ENCODE results near the gene HOXA13. TPM values are rescaled to one million over a fixed set of nuclear protein-coding genes. Genes with fewer than 3 reads are reported as not detected.

The HOXA13 gene
- total and polyA plus RNA-seq, 4 donors: 0.02 TPM; not detected in 3

- H3K9ac ChIP-seq (ENCODE audit: low read depth in 1 of 2, low read length in 2 of 2): no peak overlapping the region
- no peak overlapping the region for H3K4me3 ChIP-seq (ENCODE audit: low read depth in 1 of 3, low read length in 3 of 3)
- no peak overlapping the region for H3K27ac ChIP-seq (ENCODE audit: low read depth in 1 of 2, low read length in 2 of 2)
- no peak for DNase-seq (ENCODE audit: low spot score)
- peaks cover 13 to 46% (median 33%) of the 10 kb centered on the region in 4 donors for H3K27me3 ChIP-seq (ENCODE audit: control insufficient read depth in 4 of 4, insufficient read depth in 4 of 4, low read length in 3 of 4)
- H3K36me3 ChIP-seq (ENCODE audit: control insufficient read depth in 4 of 4, insufficient read depth in 3 of 4, low read depth in 1 of 4, low read length in 3 of 4): no peaks in the 10 kb centered on the region
- WGBS: 6% methylated on average over 24 of the region's 24 CpGs
- peaks cover 6 to 27% (median 17%) of the 10 kb centered on the region in 4 donors for H3K4me1 ChIP-seq (ENCODE audit: control insufficient read depth in 4 of 4, insufficient read depth in 4 of 4, low read length in 3 of 4)
- no peak for TF ChIP-seq YY1 (IDR thresholded peaks at IDR 0.05)
- TF ChIP-seq HNF4A (conservative IDR thresholded peaks at IDR 0.05): no peak
- peaks cover 0 to 4% (median 0%) of the 10 kb centered on the region in 4 donors for H3K9me3 ChIP-seq (ENCODE audit: control insufficient read depth in 4 of 4, low read length in 3 of 4)
Observed at GRCh38 chr7:27185854-27186667, 13.8 kb downstream of the HOXA13 start.

DNA sequence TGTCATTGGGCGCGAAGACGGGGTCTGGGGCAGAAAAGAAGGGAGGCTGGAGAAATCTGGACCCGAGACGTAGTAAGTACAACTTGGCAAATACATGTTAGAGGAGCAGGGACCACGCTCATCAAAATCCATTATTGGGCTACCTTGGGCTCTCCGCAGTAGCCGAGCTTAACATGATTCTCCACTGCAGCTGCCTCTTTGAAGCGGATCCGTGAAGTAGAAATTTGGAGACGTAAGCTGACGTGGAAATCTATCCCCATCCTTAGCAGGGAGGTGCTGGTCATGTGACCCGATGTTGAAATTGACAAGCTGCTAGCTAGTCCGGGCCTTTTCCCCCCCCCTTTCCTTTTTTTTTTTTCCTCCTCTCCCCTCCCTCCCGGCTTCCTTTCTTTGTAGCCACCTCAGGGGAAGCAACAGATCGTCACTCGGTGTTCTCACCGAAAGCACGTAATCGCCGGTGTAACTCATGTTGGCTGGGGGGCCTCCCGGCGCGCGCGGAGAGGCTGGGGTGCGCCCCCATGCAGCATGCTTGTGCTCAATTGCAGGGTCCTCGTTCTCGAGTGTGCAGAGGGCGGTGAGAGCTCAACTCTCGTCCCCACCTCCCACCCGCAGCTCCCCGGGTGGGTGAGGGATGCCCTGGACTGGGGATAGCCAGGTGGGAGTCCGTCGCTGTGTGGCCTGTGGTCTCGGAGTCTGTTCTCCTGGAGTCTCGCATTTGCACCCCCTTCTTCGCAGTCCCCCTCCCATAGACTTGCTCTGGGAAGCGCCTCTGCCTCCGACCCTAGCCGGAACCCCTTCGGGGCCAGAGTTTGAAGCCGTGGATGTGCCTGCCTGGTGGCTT is 14.7 kb downstream of the HOXA13 start, which contains the start of gene HOXA11:
Gene HOXA11, minus strand, starts transcription at position 220 of the 841 bp plus-strand sequence. Its CDS starts 88 bp downstream, at position 132.
- H3K27ac ChIP-seq (ENCODE audit: low read depth in 1 of 2, low read length in 2 of 2): no peak within 1 kb of the TSS
- TF ChIP-seq FOXA1 (IDR thresholded peaks at IDR 0.05) (no peak), RAD21 (IDR thresholded peaks at IDR 0.05) (no peak), NR2F2 (IDR thresholded peaks at IDR 0.05) (no peak), CTCF (IDR thresholded peaks at IDR 0.05; ENCODE audit: low read depth, low read length, missing input control) (no peak), GABPA (IDR thresholded peaks at IDR 0.05 in 1 of 2, conservative IDR thresholded peaks at IDR 0.05 in 1 of 2) (no peak), HNF4G (IDR thresholded peaks at IDR 0.05) (no peak), FOXA2 (IDR thresholded peaks at IDR 0.05) (no peak), TAF1 (conservative IDR thresholded peaks at IDR 0.05) (no peak), HNF4A (conservative IDR thresholded peaks at IDR 0.05) (no peak), JUND (IDR thresholded peaks at IDR 0.05) (no peak), RXRA (IDR thresholded peaks at IDR 0.05) (no peak), SP1 (IDR thresholded peaks at IDR 0.05) (no peak), YY1 (IDR thresholded peaks at IDR 0.05) (no peak), MAX (IDR thresholded peaks at IDR 0.05) (no peak), EGR1 (IDR thresholded peaks at IDR 0.05; ENCODE audit: low read depth in 2 of 2) (no peak)
- TF ChIP-seq, protein P1, sequence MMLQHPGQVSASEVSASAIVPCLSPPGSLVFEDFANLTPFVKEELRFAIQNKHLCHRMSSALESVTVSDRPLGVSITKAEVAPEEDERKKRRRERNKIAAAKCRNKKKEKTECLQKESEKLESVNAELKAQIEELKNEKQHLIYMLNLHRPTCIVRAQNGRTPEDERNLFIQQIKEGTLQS (IDR thresholded peaks at IDR 0.05): no peak
- TF ChIP-seq, protein P2, sequence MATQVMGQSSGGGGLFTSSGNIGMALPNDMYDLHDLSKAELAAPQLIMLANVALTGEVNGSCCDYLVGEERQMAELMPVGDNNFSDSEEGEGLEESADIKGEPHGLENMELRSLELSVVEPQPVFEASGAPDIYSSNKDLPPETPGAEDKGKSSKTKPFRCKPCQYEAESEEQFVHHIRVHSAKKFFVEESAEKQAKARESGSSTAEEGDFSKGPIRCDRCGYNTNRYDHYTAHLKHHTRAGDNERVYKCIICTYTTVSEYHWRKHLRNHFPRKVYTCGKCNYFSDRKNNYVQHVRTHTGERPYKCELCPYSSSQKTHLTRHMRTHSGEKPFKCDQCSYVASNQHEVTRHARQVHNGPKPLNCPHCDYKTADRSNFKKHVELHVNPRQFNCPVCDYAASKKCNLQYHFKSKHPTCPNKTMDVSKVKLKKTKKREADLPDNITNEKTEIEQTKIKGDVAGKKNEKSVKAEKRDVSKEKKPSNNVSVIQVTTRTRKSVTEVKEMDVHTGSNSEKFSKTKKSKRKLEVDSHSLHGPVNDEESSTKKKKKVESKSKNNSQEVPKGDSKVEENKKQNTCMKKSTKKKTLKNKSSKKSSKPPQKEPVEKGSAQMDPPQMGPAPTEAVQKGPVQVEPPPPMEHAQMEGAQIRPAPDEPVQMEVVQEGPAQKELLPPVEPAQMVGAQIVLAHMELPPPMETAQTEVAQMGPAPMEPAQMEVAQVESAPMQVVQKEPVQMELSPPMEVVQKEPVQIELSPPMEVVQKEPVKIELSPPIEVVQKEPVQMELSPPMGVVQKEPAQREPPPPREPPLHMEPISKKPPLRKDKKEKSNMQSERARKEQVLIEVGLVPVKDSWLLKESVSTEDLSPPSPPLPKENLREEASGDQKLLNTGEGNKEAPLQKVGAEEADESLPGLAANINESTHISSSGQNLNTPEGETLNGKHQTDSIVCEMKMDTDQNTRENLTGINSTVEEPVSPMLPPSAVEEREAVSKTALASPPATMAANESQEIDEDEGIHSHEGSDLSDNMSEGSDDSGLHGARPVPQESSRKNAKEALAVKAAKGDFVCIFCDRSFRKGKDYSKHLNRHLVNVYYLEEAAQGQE (IDR thresholded peaks at IDR 0.05): no peak
- TF ChIP-seq, protein P3, sequence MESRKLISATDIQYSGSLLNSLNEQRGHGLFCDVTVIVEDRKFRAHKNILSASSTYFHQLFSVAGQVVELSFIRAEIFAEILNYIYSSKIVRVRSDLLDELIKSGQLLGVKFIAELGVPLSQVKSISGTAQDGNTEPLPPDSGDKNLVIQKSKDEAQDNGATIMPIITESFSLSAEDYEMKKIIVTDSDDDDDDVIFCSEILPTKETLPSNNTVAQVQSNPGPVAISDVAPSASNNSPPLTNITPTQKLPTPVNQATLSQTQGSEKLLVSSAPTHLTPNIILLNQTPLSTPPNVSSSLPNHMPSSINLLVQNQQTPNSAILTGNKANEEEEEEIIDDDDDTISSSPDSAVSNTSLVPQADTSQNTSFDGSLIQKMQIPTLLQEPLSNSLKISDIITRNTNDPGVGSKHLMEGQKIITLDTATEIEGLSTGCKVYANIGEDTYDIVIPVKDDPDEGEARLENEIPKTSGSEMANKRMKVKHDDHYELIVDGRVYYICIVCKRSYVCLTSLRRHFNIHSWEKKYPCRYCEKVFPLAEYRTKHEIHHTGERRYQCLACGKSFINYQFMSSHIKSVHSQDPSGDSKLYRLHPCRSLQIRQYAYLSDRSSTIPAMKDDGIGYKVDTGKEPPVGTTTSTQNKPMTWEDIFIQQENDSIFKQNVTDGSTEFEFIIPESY (IDR thresholded peaks at IDR 0.05): no peak
- H3K36me3 ChIP-seq (ENCODE audit: control insufficient read depth in 4 of 4, insufficient read depth in 3 of 4, low read depth in 1 of 4, low read length in 3 of 4): no peaks in the 10 kb centered on the region
- H3K9me3 ChIP-seq (ENCODE audit: control insufficient read depth in 4 of 4, low read length in 3 of 4): peaks cover 0 to 4% (median 0%) of the 10 kb centered on the region in 4 donors
- H3K9ac ChIP-seq (ENCODE audit: low read depth in 1 of 2, low read length in 2 of 2): no peak within 1 kb of the TSS
- peak within 1 kb of the TSS in 1 of 3 donors; percentile 36 for H3K4me3 ChIP-seq (ENCODE audit: low read depth in 1 of 3, low read length in 3 of 3)
- H3K27me3 ChIP-seq (ENCODE audit: control insufficient read depth in 4 of 4, insufficient read depth in 4 of 4, low read length in 3 of 4): peaks cover 13 to 48% (median 32%) of the 10 kb centered on the region in 4 donors
- WGBS: 9% methylated on average over 43 of the region's 43 CpGs
- peaks cover 6 to 27% (median 17%) of the 10 kb centered on the region in 4 donors for H3K4me1 ChIP-seq (ENCODE audit: control insufficient read depth in 4 of 4, insufficient read depth in 4 of 4, low read length in 3 of 4)
- DNase-seq (ENCODE audit: low spot score): no peak

All from liver (tissue), 9 donors.